ENCODE measurements around the gene NCS1. TPM values are rescaled to one million over a fixed set of nuclear protein-coding genes. Genes with fewer than 3 reads are reported as not detected.
"Not testable (repeated sequence)": the region's sequence is repeated elsewhere in the genome, so short reads cannot be mapped to it uniquely, and the experiment has no call there.

Gene NCS1
- total RNA-seq, 1 donor from 2014 or later = 32.8 TPM

DNA sequence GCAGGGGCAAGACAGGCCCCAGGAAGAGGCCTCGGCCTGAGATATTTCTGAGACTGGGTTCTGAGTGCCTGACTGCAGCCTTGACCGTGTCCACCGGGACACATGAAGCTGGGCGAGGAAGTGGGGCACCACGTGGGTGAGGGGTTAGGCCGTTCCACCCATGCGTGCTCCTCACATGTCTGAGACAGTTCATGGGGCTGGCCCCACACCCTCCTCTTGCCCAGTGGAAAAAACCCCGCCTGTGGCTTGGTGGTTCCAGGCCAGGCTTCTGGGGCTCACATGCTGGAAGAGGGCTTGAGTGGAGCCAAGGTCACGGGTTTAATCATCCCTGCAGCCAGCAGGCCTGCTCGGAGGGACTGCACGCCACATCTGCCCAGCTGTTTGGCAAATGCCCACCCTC lies 104.8 kb downstream of the NCS1 start:
- Mint-ChIP-seq H3K9me3 (no peaks in the 10 kb centered on the region), H3K4me1 (ENCODE audit: unreplicated experiment) (no peaks in the 10 kb centered on the region), H3K27ac (no peak overlapping the region), H3K4me3 (no peak overlapping the region), H3K27me3 (peaks cover 9% of the 10 kb centered on the region), H3K36me3 (no peaks in the 10 kb centered on the region)
- TF ChIP-seq, protein P1, sequence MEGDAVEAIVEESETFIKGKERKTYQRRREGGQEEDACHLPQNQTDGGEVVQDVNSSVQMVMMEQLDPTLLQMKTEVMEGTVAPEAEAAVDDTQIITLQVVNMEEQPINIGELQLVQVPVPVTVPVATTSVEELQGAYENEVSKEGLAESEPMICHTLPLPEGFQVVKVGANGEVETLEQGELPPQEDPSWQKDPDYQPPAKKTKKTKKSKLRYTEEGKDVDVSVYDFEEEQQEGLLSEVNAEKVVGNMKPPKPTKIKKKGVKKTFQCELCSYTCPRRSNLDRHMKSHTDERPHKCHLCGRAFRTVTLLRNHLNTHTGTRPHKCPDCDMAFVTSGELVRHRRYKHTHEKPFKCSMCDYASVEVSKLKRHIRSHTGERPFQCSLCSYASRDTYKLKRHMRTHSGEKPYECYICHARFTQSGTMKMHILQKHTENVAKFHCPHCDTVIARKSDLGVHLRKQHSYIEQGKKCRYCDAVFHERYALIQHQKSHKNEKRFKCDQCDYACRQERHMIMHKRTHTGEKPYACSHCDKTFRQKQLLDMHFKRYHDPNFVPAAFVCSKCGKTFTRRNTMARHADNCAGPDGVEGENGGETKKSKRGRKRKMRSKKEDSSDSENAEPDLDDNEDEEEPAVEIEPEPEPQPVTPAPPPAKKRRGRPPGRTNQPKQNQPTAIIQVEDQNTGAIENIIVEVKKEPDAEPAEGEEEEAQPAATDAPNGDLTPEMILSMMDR (conservative IDR thresholded peaks at IDR 0.05) = no peak
- no peak for DNase-seq (ENCODE audit: extremely low spot score, unreplicated experiment)

DNA sequence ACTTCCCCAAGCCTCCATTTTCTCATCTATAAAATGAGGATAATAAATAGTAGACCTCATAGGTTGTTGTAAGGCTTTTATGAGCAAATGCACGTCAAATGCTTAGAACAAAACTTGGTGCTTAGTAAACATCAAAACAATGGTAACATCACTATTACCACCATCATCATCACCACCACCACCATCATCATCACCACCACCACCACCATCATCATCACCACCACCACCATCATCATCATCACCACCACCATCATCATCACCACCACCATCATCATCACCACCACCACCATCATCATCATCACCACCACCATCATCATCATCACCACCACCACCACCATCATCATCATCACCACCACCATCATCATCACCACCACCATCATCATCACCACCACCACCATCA lies 105.3 kb downstream of the NCS1 start:
- H3K4me1 Mint-ChIP-seq (ENCODE audit: unreplicated experiment) = not testable (repeated sequence)

DNA sequence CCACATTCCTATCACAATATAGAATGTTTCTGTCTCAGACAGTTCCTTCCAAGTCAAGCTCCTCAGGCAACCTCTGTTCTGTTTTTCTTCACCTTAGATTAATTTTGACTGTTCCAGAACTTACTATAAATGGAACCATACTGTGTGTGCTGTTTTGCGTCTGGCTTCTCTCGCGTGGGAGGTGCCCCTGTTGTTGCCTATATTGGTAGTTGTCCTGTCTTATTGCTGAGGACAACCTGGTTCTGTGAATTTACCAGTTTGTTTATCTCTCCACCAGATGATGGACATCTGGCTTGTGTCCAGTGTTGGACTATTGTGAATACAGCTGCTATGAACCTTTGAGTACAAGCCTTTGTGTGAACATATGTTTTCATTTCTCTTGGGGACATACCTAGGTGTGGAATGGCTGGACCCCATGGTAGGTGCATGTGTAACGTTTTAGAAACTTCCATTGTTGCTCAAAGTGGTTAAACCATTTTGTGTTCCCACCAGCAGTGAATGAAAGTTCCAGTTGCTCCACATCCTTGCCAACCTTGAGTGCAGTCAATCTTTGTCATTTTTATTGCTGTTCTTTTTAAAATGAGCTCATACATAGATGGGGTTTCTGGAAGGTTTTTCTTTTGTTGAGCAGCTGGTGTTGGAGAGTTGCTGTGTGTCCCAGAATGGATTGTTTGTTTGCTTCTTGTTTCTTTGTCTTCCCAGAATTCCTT lies 111.5 kb downstream of the NCS1 start:
- no peak for DNase-seq (ENCODE audit: extremely low spot score, unreplicated experiment)
- Mint-ChIP-seq H3K27ac (no peak overlapping the region), H3K9me3 (no peaks in the 10 kb centered on the region), H3K4me1 (ENCODE audit: unreplicated experiment) (peaks cover 10% of the 10 kb centered on the region), H3K27me3 (peaks cover 35% of the 10 kb centered on the region), H3K36me3 (no peaks in the 10 kb centered on the region), H3K4me3 (no peak overlapping the region)
- TF ChIP-seq, protein P1 (conservative IDR thresholded peaks at IDR 0.05) = no peak

More for the DNA sequence above, 105.3 kb downstream of the NCS1 start:
- peaks cover 12% of the 10 kb centered on the region for H3K27me3 Mint-ChIP-seq
- H3K9me3 Mint-ChIP-seq; H3K27ac Mint-ChIP-seq; H3K4me3 Mint-ChIP-seq; DNase-seq (ENCODE audit: extremely low spot score, unreplicated experiment); H3K36me3 Mint-ChIP-seq: not testable (repeated sequence)

DNA sequence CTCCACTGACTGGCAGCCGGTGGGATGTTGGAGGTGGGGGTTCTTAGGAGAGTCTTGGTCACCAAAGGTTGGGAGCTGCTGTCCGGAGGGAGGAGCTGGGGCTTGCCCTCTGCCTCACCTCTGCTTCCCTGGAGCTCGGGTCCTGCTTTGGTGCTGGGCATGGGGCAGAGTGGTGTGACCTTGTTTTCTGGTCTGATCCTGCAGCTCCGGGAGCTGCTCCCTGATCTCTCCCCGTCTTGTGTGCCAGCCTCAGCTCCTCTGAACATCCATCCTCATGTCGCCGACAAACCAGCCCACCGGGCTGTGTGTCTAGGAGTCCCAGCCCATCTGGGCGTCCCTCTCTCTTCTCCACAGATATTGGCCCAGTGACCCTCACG lies 112.0 kb downstream of the NCS1 start:
- no peaks in the 10 kb centered on the region for H3K36me3 Mint-ChIP-seq
- H3K27me3 Mint-ChIP-seq = peaks cover 35% of the 10 kb centered on the region
- no peaks in the 10 kb centered on the region for H3K9me3 Mint-ChIP-seq
- TF ChIP-seq, protein P1 (conservative IDR thresholded peaks at IDR 0.05) = no peak
- H3K4me3 Mint-ChIP-seq = no peak overlapping the region
- H3K4me1 Mint-ChIP-seq (ENCODE audit: unreplicated experiment) = peaks cover 10% of the 10 kb centered on the region
- no peak for DNase-seq (ENCODE audit: extremely low spot score, unreplicated experiment)
- no peak overlapping the region for H3K27ac Mint-ChIP-seq

DNA sequence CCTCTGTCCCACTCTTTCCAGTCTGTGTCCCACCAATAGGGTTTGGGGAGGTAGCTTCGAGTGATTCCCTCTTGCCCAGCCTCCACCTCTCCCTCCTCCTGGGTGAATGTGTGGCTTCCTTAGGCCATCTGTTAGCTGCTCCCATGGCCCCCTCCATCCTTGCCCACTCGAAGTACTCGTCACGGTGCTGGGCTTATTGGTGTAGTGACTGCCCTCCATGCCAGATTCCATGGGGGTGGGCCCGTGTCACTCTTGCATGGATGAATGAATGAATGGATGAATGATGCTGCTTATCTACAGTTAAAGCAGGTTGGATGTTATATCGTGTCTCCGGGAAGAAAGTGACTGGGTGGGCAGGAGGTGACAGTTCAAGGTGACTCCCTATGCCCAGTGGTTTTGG lies 112.5 kb downstream of the NCS1 start:
- no peaks in the 10 kb centered on the region for H3K36me3 Mint-ChIP-seq
- no peak overlapping the region for H3K27ac Mint-ChIP-seq
- TF ChIP-seq, protein P1 (conservative IDR thresholded peaks at IDR 0.05) = no peak
- peaks cover 13% of the 10 kb centered on the region for H3K4me1 Mint-ChIP-seq (ENCODE audit: unreplicated experiment)
- H3K4me3 Mint-ChIP-seq = no peak overlapping the region
- no peaks in the 10 kb centered on the region for H3K9me3 Mint-ChIP-seq
- H3K27me3 Mint-ChIP-seq = peaks cover 35% of the 10 kb centered on the region
- DNase-seq (ENCODE audit: extremely low spot score, unreplicated experiment) = no peak

DNA sequence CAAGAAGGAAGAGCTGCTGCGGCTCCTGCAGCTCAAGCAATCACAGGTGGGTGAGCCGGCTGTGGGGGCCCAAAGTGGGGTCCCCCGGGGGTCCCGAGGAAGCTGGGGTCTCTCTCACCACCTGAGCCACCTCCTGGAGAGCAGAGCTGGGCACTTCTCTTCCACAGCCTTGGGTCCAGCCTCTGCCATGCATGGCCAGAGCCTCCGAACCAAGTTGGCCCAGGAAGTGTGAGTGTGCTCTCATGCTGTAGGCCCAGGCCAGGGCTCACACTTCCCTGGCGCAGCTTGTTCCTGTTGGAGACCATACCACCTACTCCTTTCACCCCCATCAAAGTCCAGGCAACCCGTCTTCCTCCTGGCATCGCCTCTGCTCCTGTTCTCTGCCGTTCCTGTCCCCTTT lies 113.1 kb downstream of the NCS1 start:
- no peaks in the 10 kb centered on the region for H3K9me3 Mint-ChIP-seq
- H3K36me3 Mint-ChIP-seq = no peaks in the 10 kb centered on the region
- peaks cover 40% of the 10 kb centered on the region for H3K27me3 Mint-ChIP-seq
- no peak overlapping the region for H3K27ac Mint-ChIP-seq
- H3K4me1 Mint-ChIP-seq (ENCODE audit: unreplicated experiment) = peaks cover 19% of the 10 kb centered on the region
- H3K4me3 Mint-ChIP-seq = no peak overlapping the region
- TF ChIP-seq, protein P1 (conservative IDR thresholded peaks at IDR 0.05) = no peak
- no peak for DNase-seq (ENCODE audit: extremely low spot score, unreplicated experiment)
